Keratinocyte (primary cell): ENCODE results near the gene FBXL17.

Experiments used
- EZH2 ChIP-seq: IDR thresholded peaks from one replicate; pipeline ENCODE4 v1.6.1; 2012; ENCODE audit warnings: inconsistent platforms, mild to moderate bottlenecking, low read length, moderate library complexity
- TF ChIP-seq, protein P1 (sequence below), 3 experiments: IDR thresholded peaks in 1 of 3; conservative IDR thresholded peaks in 1 of 3; optimal IDR thresholded peaks in 1 of 3; 2 replicates in 2 of 3; 3 replicates in 1 of 3; pipeline versions ENCODE3 to v1.5.1; 2011; ENCODE audit warnings: low read length in 3 of 3, mild to moderate bottlenecking in 3 of 3, moderate library complexity in 2 of 3, control low read depth in 1 of 3, inconsistent platforms in 1 of 3; ENCODE audit not compliant: insufficient read depth in 2 of 3; ENCODE audit errors: extremely low read depth in 1 of 3

DNA sequence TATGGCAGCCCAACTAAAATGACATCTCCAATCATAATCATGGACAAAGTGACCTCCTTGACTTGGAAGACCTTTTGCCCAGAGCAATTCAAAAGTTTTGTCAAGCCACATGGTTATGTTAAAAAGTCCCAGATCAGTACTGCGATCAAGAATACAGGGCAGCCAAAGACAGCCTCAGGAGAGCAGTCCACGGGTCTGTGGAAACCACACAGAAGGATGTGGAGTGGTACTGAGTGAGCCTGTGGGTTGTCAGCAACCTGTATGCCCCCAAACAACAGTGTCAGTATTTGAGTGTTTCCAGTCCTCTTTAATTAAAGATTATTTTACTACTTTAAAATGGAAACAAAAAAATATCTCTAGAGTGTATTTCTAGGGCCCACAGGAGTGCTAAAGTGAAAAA is 365.8 kb downstream of the FBXL17 start:
- TF ChIP-seq, protein P1, sequence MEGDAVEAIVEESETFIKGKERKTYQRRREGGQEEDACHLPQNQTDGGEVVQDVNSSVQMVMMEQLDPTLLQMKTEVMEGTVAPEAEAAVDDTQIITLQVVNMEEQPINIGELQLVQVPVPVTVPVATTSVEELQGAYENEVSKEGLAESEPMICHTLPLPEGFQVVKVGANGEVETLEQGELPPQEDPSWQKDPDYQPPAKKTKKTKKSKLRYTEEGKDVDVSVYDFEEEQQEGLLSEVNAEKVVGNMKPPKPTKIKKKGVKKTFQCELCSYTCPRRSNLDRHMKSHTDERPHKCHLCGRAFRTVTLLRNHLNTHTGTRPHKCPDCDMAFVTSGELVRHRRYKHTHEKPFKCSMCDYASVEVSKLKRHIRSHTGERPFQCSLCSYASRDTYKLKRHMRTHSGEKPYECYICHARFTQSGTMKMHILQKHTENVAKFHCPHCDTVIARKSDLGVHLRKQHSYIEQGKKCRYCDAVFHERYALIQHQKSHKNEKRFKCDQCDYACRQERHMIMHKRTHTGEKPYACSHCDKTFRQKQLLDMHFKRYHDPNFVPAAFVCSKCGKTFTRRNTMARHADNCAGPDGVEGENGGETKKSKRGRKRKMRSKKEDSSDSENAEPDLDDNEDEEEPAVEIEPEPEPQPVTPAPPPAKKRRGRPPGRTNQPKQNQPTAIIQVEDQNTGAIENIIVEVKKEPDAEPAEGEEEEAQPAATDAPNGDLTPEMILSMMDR (optimal IDR thresholded peaks at IDR 0.05 in 1 of 3, IDR thresholded peaks at IDR 0.05 in 1 of 3, conservative IDR thresholded peaks at IDR 0.05 in 1 of 3; ENCODE audit: extremely low read depth in 1 of 3, insufficient read depth in 2 of 3, low read length in 3 of 3) = no peak
- no peak for TF ChIP-seq EZH2
